K562 (cell line): ENCODE data around the gene CSRNP2. TPM values are rescaled to one million over a fixed set of nuclear protein-coding genes. Genes with fewer than 3 reads are reported as not detected.

ENCODE experiments used
- BRD9 ChIP-seq: fragments of 450-650 bp; IDR thresholded peaks from 2 replicates; pipeline ENCODE4 v1.6.1; 2018; ENCODE audit warnings: low read depth; ENCODE audit not compliant: partially characterized antibody
- GMEB1 ChIP-seq: fragments of 250-450 bp; sonication (Bioruptor Pico); IDR thresholded peaks from 2 replicates; pipeline ENCODE4 v1.4.0; 2020; ENCODE audit warnings: mild to moderate bottlenecking
- NFIX ChIP-seq: fragments of 250-450 bp; sonication (Bioruptor Pico); IDR thresholded peaks from 2 replicates; pipeline ENCODE4 v1.4.0; 2020; ENCODE audit warnings: low read depth, mild to moderate bottlenecking, moderate library complexity
- POLR2G ChIP-seq: fragments of 200-400 bp; formaldehyde crosslinking; IDR thresholded peaks from 2 replicates; pipeline ENCODE4 v1.6.1; 2017; ENCODE audit warnings: low read depth, mild to moderate bottlenecking, antibody characterized with exemption, low read length, moderate library complexity
- ZNF766 ChIP-seq: fragments of 200-800 bp; sonication (Bioruptor generic); conservative IDR thresholded peaks from 2 replicates; pipeline ENCODE4 v1.6.1; 2016; ENCODE audit warnings: missing genetic modification characterization, missing compliant biosample characterization
- polyA plus RNA-seq, 8 experiments: library from polyadenylated mRNA; depleted of rRNA in 4 of 8; stranded (reverse) in 5 of 8; unstranded in 3 of 8; fragments of >200 nt; fragmentation: Nextera tagmentation in 2 of 8; fragmentation: Illumina TruSeq in 1 of 8; extraction: Ambion mirVana in 2 of 8; extraction: Trizol in 1 of 8; gene quantifications; 2 replicates each; pipeline versions ENCODE4 v1.2.1 to v1.2.3, GENCODE V29; 2011 to 2014; ENCODE audit warnings: inconsistent platforms in 1 of 8, missing spikeins in 1 of 8
- total RNA-seq, 7 experiments: library from RNA; depleted of rRNA in 6 of 7; stranded (reverse); fragments of >200 nt in 6 of 7; fragmentation: Illumina TruSeq in 2 of 7; extraction: Trizol in 2 of 7; gene quantifications; 2 replicates each; pipeline versions ENCODE4 v1.2.1 to v1.2.3, GENCODE V29; 2011 to 2021; ENCODE audit warnings: low replicate concordance in 1 of 7
- TF ChIP-seq, protein P1 (sequence below): fragments of 450-650 bp; IDR thresholded peaks from 2 replicates; pipeline ENCODE4 v1.6.1; 2016; ENCODE audit warnings: low read depth

Gene CSRNP2
- total and polyA plus RNA-seq, 9 of the 15 experiments (the other 6 are each of a cell fraction or from before 2014, with no cell fraction given) = 1.6 to 13.9 (median 5.9) TPM

DNA sequence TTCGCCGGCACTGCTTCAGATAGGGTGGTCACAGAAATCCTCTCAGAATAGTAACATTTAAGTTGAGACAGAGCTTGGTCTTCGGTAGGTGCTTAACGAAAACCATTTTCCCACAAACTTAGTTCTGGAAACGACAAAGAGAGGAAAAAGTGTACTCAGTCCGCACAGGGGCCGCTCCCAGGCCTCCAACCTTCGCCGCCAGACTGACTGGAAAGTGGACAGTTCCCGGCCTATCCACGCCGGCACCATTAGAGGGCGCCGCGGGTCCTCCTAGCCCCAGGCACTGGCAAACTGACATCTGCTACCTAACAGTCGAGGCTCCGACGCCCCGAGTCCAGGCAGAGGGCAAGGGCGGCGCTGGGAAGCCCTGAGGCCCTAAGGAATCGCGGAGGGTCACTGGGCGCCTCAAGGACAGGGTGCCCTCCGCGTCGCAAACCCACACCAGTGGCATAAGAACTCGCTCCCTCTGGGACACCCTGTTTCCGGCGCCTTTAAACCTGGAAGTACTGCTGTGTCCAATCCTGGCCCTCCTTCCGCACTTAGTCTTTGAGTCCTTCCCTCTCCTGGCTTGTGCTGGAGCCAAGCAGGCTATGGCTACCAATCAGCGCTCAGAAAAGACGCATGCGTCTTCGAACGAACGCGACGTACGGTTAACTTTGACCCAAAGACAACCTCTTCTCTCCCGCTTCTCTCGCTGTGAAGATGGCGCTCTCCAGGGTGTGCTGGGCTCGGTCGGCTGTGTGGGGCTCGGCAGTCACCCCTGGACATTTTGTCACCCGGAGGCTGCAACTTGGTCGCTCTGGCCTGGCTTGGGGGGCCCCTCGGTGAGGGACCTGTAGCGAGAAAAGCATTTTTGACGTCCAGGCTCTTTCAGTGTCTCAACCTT is 35.5 kb downstream of the CSRNP2 start, which contains the start of gene LETMD1 (continued):
- TF ChIP-seq, protein P1, sequence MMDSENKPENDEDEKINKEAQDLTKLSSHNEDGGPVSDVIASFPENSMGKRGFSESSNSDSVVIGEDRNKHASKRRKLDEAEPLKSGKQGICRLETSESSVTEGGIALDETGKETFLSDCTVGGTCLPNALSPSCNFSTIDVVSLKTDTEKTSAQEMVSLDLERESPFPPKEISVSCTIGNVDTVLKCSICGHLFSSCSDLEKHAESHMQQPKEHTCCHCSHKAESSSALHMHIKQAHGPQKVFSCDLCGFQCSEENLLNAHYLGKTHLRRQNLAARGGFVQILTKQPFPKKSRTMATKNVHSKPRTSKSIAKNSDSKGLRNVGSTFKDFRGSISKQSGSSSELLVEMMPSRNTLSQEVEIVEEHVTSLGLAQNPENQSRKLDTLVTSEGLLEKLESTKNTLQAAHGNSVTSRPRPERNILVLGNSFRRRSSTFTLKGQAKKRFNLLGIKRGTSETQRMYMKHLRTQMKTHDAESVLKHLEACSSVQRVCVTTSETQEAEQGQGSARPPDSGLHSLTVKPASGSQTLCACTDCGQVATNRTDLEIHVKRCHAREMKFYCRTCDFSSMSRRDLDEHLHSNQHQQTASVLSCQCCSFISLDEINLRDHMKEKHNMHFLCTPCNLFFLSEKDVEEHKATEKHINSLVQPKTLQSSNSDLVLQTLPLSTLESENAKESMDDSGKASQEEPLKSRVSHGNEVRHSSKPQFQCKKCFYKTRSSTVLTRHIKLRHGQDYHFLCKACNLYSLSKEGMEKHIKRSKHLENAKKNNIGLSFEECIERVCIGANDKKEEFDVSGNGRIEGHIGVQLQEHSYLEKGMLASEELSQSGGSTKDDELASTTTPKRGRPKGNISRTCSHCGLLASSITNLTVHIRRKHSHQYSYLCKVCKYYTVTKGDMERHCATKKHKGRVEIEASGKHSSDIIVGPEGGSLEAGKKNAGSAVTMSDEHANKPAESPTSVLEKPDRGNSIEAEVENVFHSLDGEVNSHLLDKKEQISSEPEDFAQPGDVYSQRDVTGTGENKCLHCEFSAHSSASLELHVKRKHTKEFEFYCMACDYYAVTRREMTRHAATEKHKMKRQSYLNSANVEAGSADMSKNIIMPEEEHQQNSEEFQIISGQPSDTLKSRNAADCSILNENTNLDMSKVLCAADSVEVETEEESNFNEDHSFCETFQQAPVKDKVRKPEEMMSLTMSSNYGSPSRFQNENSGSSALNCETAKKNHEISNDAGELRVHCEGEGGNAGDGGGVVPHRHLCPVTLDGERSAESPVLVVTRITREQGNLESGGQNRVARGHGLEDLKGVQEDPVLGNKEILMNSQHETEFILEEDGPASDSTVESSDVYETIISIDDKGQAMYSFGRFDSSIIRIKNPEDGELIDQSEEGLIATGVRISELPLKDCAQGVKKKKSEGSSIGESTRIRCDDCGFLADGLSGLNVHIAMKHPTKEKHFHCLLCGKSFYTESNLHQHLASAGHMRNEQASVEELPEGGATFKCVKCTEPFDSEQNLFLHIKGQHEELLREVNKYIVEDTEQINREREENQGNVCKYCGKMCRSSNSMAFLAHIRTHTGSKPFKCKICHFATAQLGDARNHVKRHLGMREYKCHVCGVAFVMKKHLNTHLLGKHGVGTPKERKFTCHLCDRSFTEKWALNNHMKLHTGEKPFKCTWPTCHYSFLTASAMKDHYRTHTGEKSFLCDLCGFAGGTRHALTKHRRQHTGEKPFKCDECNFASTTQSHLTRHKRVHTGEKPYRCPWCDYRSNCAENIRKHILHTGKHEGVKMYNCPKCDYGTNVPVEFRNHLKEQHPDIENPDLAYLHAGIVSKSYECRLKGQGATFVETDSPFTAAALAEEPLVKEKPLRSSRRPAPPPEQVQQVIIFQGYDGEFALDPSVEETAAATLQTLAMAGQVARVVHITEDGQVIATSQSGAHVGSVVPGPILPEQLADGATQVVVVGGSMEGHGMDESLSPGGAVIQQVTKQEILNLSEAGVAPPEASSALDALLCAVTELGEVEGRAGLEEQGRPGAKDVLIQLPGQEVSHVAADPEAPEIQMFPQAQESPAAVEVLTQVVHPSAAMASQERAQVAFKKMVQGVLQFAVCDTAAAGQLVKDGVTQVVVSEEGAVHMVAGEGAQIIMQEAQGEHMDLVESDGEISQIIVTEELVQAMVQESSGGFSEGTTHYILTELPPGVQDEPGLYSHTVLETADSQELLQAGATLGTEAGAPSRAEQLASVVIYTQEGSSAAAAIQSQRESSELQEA = no peak
- TF ChIP-seq POLR2G (peak; percentile 95), NFIX (CRISPR knock-in tag) (no peak), ZNF766 (peak; percentile 70), GMEB1 (peak; percentile 54), BRD9 (no peak)
